GM12878 (cell line): ENCODE data around the gene B3GALT4. TPM values are rescaled to one million over a fixed set of nuclear protein-coding genes. Genes with fewer than 3 reads are reported as not detected.

Experiments
- ATAC-seq: fragments of 200-7000 bp; cut with Tn5 transposase; 3 replicates; pipeline ENCODE4 v1.9.1; 2020; ENCODE audit warnings: mild to moderate bottlenecking, moderate library complexity
- BruUV-seq: library from RNA; stranded (reverse); fragments of 400-500 nt; replicated peaks from 2 replicates; lab custom pipeline; 2021; lab: Mats Ljungman, UMichigan
- CTCF ChIA-PET: fragments of 300-600 bp; sonication (Branson Sonifier 250); formaldehyde crosslinking; extraction: SDS; loops from one replicate; lab custom pipeline; 2021; ENCODE audit warnings: inconsistent platforms; lab: Yijun Ruan, JAX
- POLR2A ChIA-PET: fragments of 350-600 bp; formaldehyde crosslinking; extraction: SDS; loops from one replicate; lab custom pipeline; 2021; ENCODE audit warnings: inconsistent platforms; lab: Charles Lee
- RAD21 ChIA-PET: fragments of 300-600 bp; sonication (Branson Sonifier 250); formaldehyde crosslinking; loops from one replicate; lab custom pipeline; 2023; ENCODE audit warnings: antibody characterized with exemption; ENCODE audit not compliant: unreplicated experiment; lab: Charles Lee
- SMC1A ChIA-PET: fragments of 300-600 bp; sonication (Branson Sonifier 250); formaldehyde crosslinking; loops from one replicate; lab custom pipeline; 2023; ENCODE audit not compliant: unreplicated experiment, uncharacterized antibody; lab: Charles Lee
- DNase-seq: peaks from one replicate; pipeline ENCODE4 v3.0.0-alpha.2; 2011; ENCODE audit warnings: low read depth, low spot score
- FAIRE-seq: peaks from 3 replicates; lab custom pipeline; 2011; peaks lifted over from hg19 to GRCh38; lab: Jason Lieb, UNC
- H2AFZ ChIP-seq: 2 replicates; pipeline ENCODE4 v1.6.0; 2011; ENCODE audit warnings: low read depth, low read length, control low read depth; ENCODE audit not compliant: control insufficient read depth
- H3K27ac ChIP-seq: 2 replicates; pipeline ENCODE4 v1.5.1; 2011; ENCODE audit warnings: control low read depth; ENCODE audit not compliant: control insufficient read depth, insufficient read depth
- H3K27me3 ChIP-seq, 2 experiments: replicated peaks in 1 of 2; 2 replicates each; pipeline versions ENCODE4 v1.6.0 to v1.6.1; 2011; ENCODE audit warnings: low read length in 1 of 2; ENCODE audit not compliant: control insufficient read depth in 2 of 2, insufficient read depth in 2 of 2
- H3K36me3 ChIP-seq, 2 experiments: 2 replicates each; pipeline ENCODE4 v1.5.1; 2011; ENCODE audit warnings: low read length in 1 of 2; ENCODE audit not compliant: control insufficient read depth in 2 of 2, insufficient read depth in 2 of 2
- H3K4me1 ChIP-seq: 2 replicates; pipeline ENCODE4 v1.6.1; 2011; ENCODE audit warnings: mild to moderate bottlenecking, low read length, moderate library complexity, mixed read lengths; ENCODE audit not compliant: control insufficient read depth, insufficient read depth
- H3K4me2 ChIP-seq: 2 replicates; pipeline ENCODE4 v1.6.0; 2011; ENCODE audit warnings: control low read depth; ENCODE audit not compliant: control insufficient read depth, insufficient read depth
- H3K4me3 ChIP-seq: fragments of 200-600 bp; sonication (generic); 2 replicates; pipeline ENCODE4 v1.5.1; 2016
- H3K79me2 ChIP-seq: 2 replicates; pipeline ENCODE4 v1.6.0; 2011; ENCODE audit warnings: low read length; ENCODE audit not compliant: control insufficient read depth, insufficient read depth
- H3K9ac ChIP-seq: 2 replicates; pipeline ENCODE4 v1.8.0; 2011; ENCODE audit warnings: low read length, control low read depth, mixed read lengths; ENCODE audit not compliant: control insufficient read depth, insufficient read depth
- H3K9me3 ChIP-seq: replicated peaks from 3 replicates; pipeline ENCODE4 v1.5.1; 2011; ENCODE audit warnings: mild to moderate bottlenecking, low read length; ENCODE audit not compliant: control insufficient read depth, insufficient read depth
- H4K20me1 ChIP-seq: 2 replicates; pipeline ENCODE4 v1.6.0; 2011; ENCODE audit not compliant: control insufficient read depth, insufficient read depth
- BACH1 ChIP-seq: fragments of 450-650 bp; IDR thresholded peaks from 2 replicates; pipeline ENCODE4 v1.6.1; 2017; ENCODE audit warnings: mild to moderate bottlenecking, borderline replicate concordance
- BHLHE40 ChIP-seq, 2 experiments: fragments of 450-650 bp in 1 of 2; IDR thresholded peaks; 2 replicates each; pipeline ENCODE4 v1.6.1; 2011 to 2017; ENCODE audit warnings: low read depth in 2 of 2, borderline replicate concordance in 1 of 2, improper control_type of control experiment in 1 of 2, low read length in 1 of 2, mild to moderate bottlenecking in 1 of 2
- EGR1 ChIP-seq, 2 experiments: IDR thresholded peaks; 1 replicate in 1 of 2; 2 replicates in 1 of 2; pipeline ENCODE4 v1.6.1; 2011 to 2012; ENCODE audit warnings: low read depth in 2 of 2, low read length in 2 of 2, borderline replicate concordance in 1 of 2, mild to moderate bottlenecking in 1 of 2, moderate library complexity in 1 of 2
- EZH2 ChIP-seq: IDR thresholded peaks from 2 replicates; pipeline ENCODE4 v1.6.1; 2012; ENCODE audit warnings: low read depth, mild to moderate bottlenecking, control low read depth, inconsistent platforms, low read length, borderline replicate concordance; ENCODE audit not compliant: control insufficient read depth
- HDGF ChIP-seq: fragments of 450-650 bp; IDR thresholded peaks from 2 replicates; pipeline ENCODE4 v1.6.1; 2016; ENCODE audit warnings: antibody characterized with exemption
- IKZF2 ChIP-seq, 2 experiments: fragments of 450-650 bp; IDR thresholded peaks; 2 replicates each; pipeline ENCODE4 v1.6.1; 2017; ENCODE audit warnings: mild to moderate bottlenecking in 2 of 2, moderate library complexity in 2 of 2
- PAX5 ChIP-seq: IDR thresholded peaks from 2 replicates; pipeline ENCODE4 v1.6.1; 2011; ENCODE audit warnings: low read depth, low read length, borderline replicate concordance
- SIN3A ChIP-seq: IDR thresholded peaks from 2 replicates; pipeline ENCODE4 v1.6.1; 2012; ENCODE audit warnings: low read depth, low read length, improper control_type of control experiment
- TAF1 ChIP-seq: IDR thresholded peaks from 2 replicates; pipeline ENCODE4 v1.6.1; 2011; ENCODE audit warnings: mild to moderate bottlenecking, low read depth, low read length, borderline replicate concordance
- TBL1XR1 ChIP-seq: IDR thresholded peaks from 2 replicates; pipeline ENCODE4 v1.6.1; 2012; ENCODE audit warnings: low read depth, low read length, improper control_type of control experiment
- WRNIP1 ChIP-seq: IDR thresholded peaks from 2 replicates; pipeline ENCODE4 v1.6.1; 2011; ENCODE audit warnings: low read depth, low read length, improper control_type of control experiment, borderline replicate concordance
- ZNF384 ChIP-seq: IDR thresholded peaks from 2 replicates; pipeline ENCODE4 v1.6.1; 2012; ENCODE audit warnings: low read depth, mild to moderate bottlenecking, low read length, improper control_type of control experiment, borderline replicate concordance
- WGBS: methylation state at CpG from one replicate; pipeline ENCODE4 v1.1.6; 2016; ENCODE audit warnings: low lambda C conversion rate; ENCODE audit not compliant: insufficient replicate concordance, insufficient coverage; ENCODE audit errors: missing lambda C conversion rate; 5-methylcytosine and 5-hydroxymethylcytosine counted together
- in situ Hi-C: fragments of 300-500 bp; cut with MboI; formaldehyde crosslinking; loops from 9 replicates; pipeline ENCODE4 v1.14.3; 2018; ENCODE audit warnings: mixed read lengths
- intact Hi-C: fragments of 100-400 bp; cut with micrococcal nuclease; formaldehyde crosslinking; loops from one replicate; pipeline ENCODE4 v1.14.2; 2022; ENCODE audit not compliant: unreplicated experiment
- polyA plus RNA-seq, 11 experiments: library from polyadenylated mRNA; depleted of rRNA in 4 of 11; unstranded in 6 of 11; stranded (reverse) in 5 of 11; fragments of >200 nt; fragmentation: Nextera tagmentation in 4 of 11; fragmentation: Illumina TruSeq in 1 of 11; extraction: Ambion mirVana in 4 of 11; extraction: Trizol in 1 of 11; gene quantifications; 1 replicate in 1 of 11; 2 replicates in 10 of 11; pipeline versions ENCODE4 v1.2.1 to v1.2.3, GENCODE V29; 2011 to 2016; ENCODE audit warnings: inconsistent platforms in 2 of 11, missing spikeins in 2 of 11, low read depth in 1 of 11
- total RNA-seq, 4 experiments: library from RNA; depleted of rRNA in 3 of 4; stranded (reverse); fragments of >200 nt in 3 of 4; fragmentation: Illumina TruSeq in 1 of 4; extraction: Trizol in 1 of 4; gene quantifications; 2 replicates each; pipeline versions ENCODE4 v1.2.1 to v1.2.3, GENCODE V29; 2013 to 2021
- TF ChIP-seq, protein P1 (sequence below): fragments of 450-650 bp; IDR thresholded peaks from 2 replicates; pipeline ENCODE4 v1.6.1; 2018; ENCODE audit warnings: mild to moderate bottlenecking, low read depth, moderate library complexity; ENCODE audit not compliant: partially characterized antibody

The B3GALT4 gene
- total and polyA plus RNA-seq, 10 of the 15 experiments (the other 5 are each of a cell fraction or from before 2014, with no cell fraction given), result 0.27 to 8.2 (median 2.6) TPM

DNA sequence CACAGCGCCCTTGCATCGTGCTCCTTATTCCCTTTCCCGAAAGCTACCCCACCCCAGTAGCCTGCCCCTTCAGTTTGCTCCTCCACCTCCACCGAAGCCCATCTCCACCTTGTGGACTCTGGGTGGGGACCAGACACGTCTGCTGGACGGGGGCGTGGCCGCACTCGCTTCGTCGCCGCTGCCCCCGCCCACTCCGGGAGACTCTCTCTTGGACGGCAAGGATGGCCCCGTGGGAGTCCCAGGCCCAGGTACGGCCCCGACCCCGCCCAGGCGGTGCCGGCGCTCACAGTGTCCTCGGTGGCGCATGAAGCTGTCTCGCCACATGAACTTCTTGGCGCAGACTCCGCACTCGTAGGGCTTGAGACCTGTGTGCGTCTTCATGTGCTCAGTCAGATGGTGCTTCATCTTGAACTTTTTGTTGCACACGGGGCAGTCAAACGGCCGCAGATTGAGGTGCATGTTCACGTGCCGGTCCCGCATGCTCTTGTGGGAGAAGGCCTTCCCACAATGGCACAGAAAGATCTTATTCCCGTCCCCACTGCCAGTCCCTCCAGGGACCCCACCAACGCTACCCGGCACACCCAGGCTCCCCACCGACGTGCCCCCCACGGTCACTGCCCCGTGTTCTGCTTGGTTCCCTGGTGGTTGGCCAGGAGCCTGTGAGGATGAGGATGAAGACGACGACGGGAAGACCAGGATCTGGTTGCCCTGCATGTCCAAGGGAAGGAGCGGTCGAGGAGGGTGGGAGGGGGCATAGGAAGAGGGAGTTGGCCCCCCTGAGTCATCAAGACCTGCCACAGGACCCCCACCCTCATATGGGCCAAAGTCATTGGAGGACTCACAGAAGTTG lies 38.2 kb downstream of the B3GALT4 start:
- ChIA-PET RAD21 (no interaction called here), POLR2A (no interaction called here), CTCF (interaction anchor here (0.5 to 0.8 kb wide), 2 partner anchors 22 to 29 kb away, joined by 3 read pairs; no protein-coding TSS in a partner anchor), SMC1A (interaction anchor here (1.0 to 1.2 kb wide), 2 partner anchors 8 to 76 kb away, joined by 3 to 4 read pairs; no protein-coding TSS in a partner anchor)
- H2AFZ ChIP-seq, result peak overlapping the region; percentile 34
- ATAC-seq (peak; percentile 20), DNase-seq (no peak), FAIRE-seq (no peak)
- no TSS peak for BruUV-seq
- H3K79me2 ChIP-seq, result peaks cover 55% of the 10 kb centered on the region
- no peaks in the 10 kb centered on the region for H4K20me1 ChIP-seq
- peak overlapping the region; percentile 24; the same call in 1 of the 2 replicates for H3K9ac ChIP-seq
- in situ Hi-C loops, result no loop called here
- TF ChIP-seq WRNIP1 (no peak), HDGF (0 out of 2 replicates have a peak, but pooled peaks have one; percentile 17), BACH1 (no peak), ZNF384 (no peak), EZH2 (no peak), EGR1 (IDR thresholded peaks at IDR 0.05; ENCODE audit: borderline replicate concordance in 1 of 2, low read depth in 2 of 2, low read length in 2 of 2) (0 out of 3 replicates have a peak, but pooled peaks of 1 of the 2 experiments have one; percentile 24), BHLHE40 (IDR thresholded peaks at IDR 0.05; ENCODE audit: borderline replicate concordance in 1 of 2, low read depth in 2 of 2, low read length in 1 of 2) (peak; percentile 32 to 73; a peak in 2 of 4 replicates), TBL1XR1 (no peak), TAF1 (no peak), PAX5 (no peak), SIN3A (no peak), IKZF2 (IDR thresholded peaks at IDR 0.05) (no peak)
- TF ChIP-seq, protein P1, sequence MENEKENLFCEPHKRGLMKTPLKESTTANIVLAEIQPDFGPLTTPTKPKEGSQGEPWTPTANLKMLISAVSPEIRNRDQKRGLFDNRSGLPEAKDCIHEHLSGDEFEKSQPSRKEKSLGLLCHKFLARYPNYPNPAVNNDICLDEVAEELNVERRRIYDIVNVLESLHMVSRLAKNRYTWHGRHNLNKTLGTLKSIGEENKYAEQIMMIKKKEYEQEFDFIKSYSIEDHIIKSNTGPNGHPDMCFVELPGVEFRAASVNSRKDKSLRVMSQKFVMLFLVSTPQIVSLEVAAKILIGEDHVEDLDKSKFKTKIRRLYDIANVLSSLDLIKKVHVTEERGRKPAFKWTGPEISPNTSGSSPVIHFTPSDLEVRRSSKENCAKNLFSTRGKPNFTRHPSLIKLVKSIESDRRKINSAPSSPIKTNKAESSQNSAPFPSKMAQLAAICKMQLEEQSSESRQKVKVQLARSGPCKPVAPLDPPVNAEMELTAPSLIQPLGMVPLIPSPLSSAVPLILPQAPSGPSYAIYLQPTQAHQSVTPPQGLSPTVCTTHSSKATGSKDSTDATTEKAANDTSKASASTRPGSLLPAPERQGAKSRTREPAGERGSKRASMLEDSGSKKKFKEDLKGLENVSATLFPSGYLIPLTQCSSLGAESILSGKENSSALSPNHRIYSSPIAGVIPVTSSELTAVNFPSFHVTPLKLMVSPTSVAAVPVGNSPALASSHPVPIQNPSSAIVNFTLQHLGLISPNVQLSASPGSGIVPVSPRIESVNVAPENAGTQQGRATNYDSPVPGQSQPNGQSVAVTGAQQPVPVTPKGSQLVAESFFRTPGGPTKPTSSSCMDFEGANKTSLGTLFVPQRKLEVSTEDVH, result no peak
- peaks cover 5 to 8% of the 10 kb centered on the region in 2 experiments; a peak in 3 of 4 replicates for H3K36me3 ChIP-seq
- 59% methylated on average over 45 of the region's 47 CpGs for WGBS
- no peaks in the 10 kb centered on the region for H3K9me3 ChIP-seq
- no peaks in the 10 kb centered on the region for H3K27me3 ChIP-seq
- intact Hi-C loops, result loop anchor here (1.0 to 5.0 kb wide), 3 partner anchors 16 to 102 kb away; partner anchors contain the start of genes B3GALT4 and CUTA
- peaks cover 25% of the 10 kb centered on the region for H3K4me1 ChIP-seq
- peak overlapping the region; percentile 99 for H3K4me3 ChIP-seq
- peak overlapping the region; percentile 96 for H3K27ac ChIP-seq
- H3K4me2 ChIP-seq, result peak overlapping the region; percentile 67
